ENCODE results near the gene LSAMP. TPM values are rescaled to one million over a fixed set of nuclear protein-coding genes. Genes with fewer than 3 reads are reported as not detected.

Gene LSAMP
- polyA plus RNA-seq, 3 donors: not detected

- no peaks in the 10 kb centered on the region for H3K79me2 ChIP-seq (ENCODE audit: insufficient read depth, low read length)
- 2% methylated on average over 3 of the region's 3 CpGs for WGBS (ENCODE audit: insufficient coverage)
- no peak overlapping the region for H2AFZ ChIP-seq (ENCODE audit: insufficient read depth, low read depth, low read length, poor library complexity, severe bottlenecking)
- H3K9ac ChIP-seq (ENCODE audit: insufficient read depth, low read length, poor library complexity, severe bottlenecking): no peak overlapping the region
- no peaks in the 10 kb centered on the region for H3K36me3 ChIP-seq (replicated peaks in 1 of 2; ENCODE audit: control insufficient read depth in 1 of 2, insufficient read depth in 2 of 2, low read length in 2 of 2)
- DNase-seq: no peak
- H3K27me3 ChIP-seq (ENCODE audit: control insufficient read depth in 2 of 2, insufficient read depth in 2 of 2, low read length in 2 of 2): no peaks in the 10 kb centered on the region
- H3K27ac Mint-ChIP-seq: no peak overlapping the region
- H3K9me3 ChIP-seq (replicated peaks in 1 of 2; ENCODE audit: control insufficient read depth in 1 of 2, insufficient read depth in 1 of 2, low read length in 2 of 2): no peaks in the 10 kb centered on the region
- H3K9me3 Mint-ChIP-seq: no peaks in the 10 kb centered on the region
- H3K36me3 Mint-ChIP-seq: no peaks in the 10 kb centered on the region
- H3K4me3 ChIP-seq (replicated peaks in 1 of 3; ENCODE audit: low read depth in 2 of 3, low read length in 3 of 3): no peak overlapping the region
- no peak for TF ChIP-seq CTCF (IDR thresholded peaks at IDR 0.05)
- no peak overlapping the region for H3K4me2 ChIP-seq (replicated peaks; ENCODE audit: extremely low read depth, low read length, poor library complexity, severe bottlenecking)
- no peak overlapping the region for H3K4me3 Mint-ChIP-seq
- H3K27me3 Mint-ChIP-seq (ENCODE audit: low read depth in 3 of 3): peaks cover 0 to 1% (median 0%) of the 10 kb centered on the region in 3 donors
- H3K4me1 ChIP-seq (ENCODE audit: control insufficient read depth in 1 of 2, insufficient read depth in 2 of 2, low read length in 2 of 2): no peaks in the 10 kb centered on the region
- intact Hi-C loops (cut with micrococcal nuclease): no loop called here
- H4K20me1 ChIP-seq (ENCODE audit: insufficient read depth, low read length): no peaks in the 10 kb centered on the region
- H3K27ac ChIP-seq (ENCODE audit: low read depth in 1 of 2, low read length in 2 of 2): no peak overlapping the region
- no peaks in the 10 kb centered on the region for H3K4me1 Mint-ChIP-seq
Observed at GRCh38 chr3:115828401-115828800, 616.9 kb downstream of the LSAMP start.

- Histone ChIP-seq H3K79me2 (ENCODE audit: insufficient read depth, low read length) (no peaks in the 10 kb centered on the region), H4K20me1 (ENCODE audit: insufficient read depth, low read length) (no peaks in the 10 kb centered on the region), H3K27ac (ENCODE audit: low read depth in 1 of 2, low read length in 2 of 2) (no peak overlapping the region), H3K9me3 (replicated peaks in 1 of 2; ENCODE audit: control insufficient read depth in 1 of 2, insufficient read depth in 1 of 2, low read length in 2 of 2) (no peaks in the 10 kb centered on the region), H3K9ac (ENCODE audit: insufficient read depth, low read length, poor library complexity, severe bottlenecking) (no peak overlapping the region), H3K36me3 (replicated peaks in 1 of 2; ENCODE audit: control insufficient read depth in 1 of 2, insufficient read depth in 2 of 2, low read length in 2 of 2) (no peaks in the 10 kb centered on the region), H3K27me3 (ENCODE audit: control insufficient read depth in 2 of 2, insufficient read depth in 2 of 2, low read length in 2 of 2) (no peaks in the 10 kb centered on the region), H3K4me1 (ENCODE audit: control insufficient read depth in 1 of 2, insufficient read depth in 2 of 2, low read length in 2 of 2) (no peaks in the 10 kb centered on the region), H3K4me3 (replicated peaks in 1 of 3; ENCODE audit: low read depth in 2 of 3, low read length in 3 of 3) (no peak overlapping the region), H2AFZ (ENCODE audit: insufficient read depth, low read depth, low read length, poor library complexity, severe bottlenecking) (no peak overlapping the region), H3K4me2 (replicated peaks; ENCODE audit: extremely low read depth, low read length, poor library complexity, severe bottlenecking) (no peak overlapping the region)
- no peak overlapping the region for H3K4me3 Mint-ChIP-seq
- H3K36me3 Mint-ChIP-seq: no peaks in the 10 kb centered on the region
- intact Hi-C loops (cut with micrococcal nuclease): no loop called here
- no peaks in the 10 kb centered on the region for H3K4me1 Mint-ChIP-seq
- H3K9me3 Mint-ChIP-seq: no peaks in the 10 kb centered on the region
- H3K27me3 Mint-ChIP-seq (ENCODE audit: low read depth in 3 of 3): peaks cover 0 to 1% (median 0%) of the 10 kb centered on the region in 3 donors
- H3K27ac Mint-ChIP-seq: no peak overlapping the region
- WGBS (ENCODE audit: insufficient coverage): no CpG with 5 or more reads among the region's 2 CpGs
- DNase-seq: no peak
- no peak for TF ChIP-seq CTCF (IDR thresholded peaks at IDR 0.05)
Observed at GRCh38 chr3:115827495-115827894, 617.8 kb downstream of the LSAMP start.
